AG04449 (cell line): ENCODE measurements around the gene BTN2A1.

Experiments
- CTCF ChIA-PET: fragments of 350-600 bp; formaldehyde crosslinking; extraction: SDS; loops from one replicate; lab custom pipeline; 2021; ENCODE audit warnings: antibody characterized with exemption; lab: Yijun Ruan, JAX
- POLR2A ChIA-PET: fragments of 400-600, 350-600 bp; formaldehyde crosslinking; extraction: SDS; loops from one replicate; lab custom pipeline; 2020; ENCODE audit warnings: antibody characterized with exemption, inconsistent platforms; lab: Yijun Ruan, JAX
- DNase-seq: peaks from one replicate; pipeline ENCODE4 v3.0.0-alpha.2; 2010; ENCODE audit warnings: low read depth, low spot score
- H3K4me3 ChIP-seq: 2 replicates; pipeline ENCODE4 v1.5.1; 2011; ENCODE audit warnings: low read depth, mild to moderate bottlenecking, control low read depth, low read length
- TF ChIP-seq, protein P1 (sequence below): IDR thresholded peaks from one replicate; pipeline ENCODE4 v1.5.1; 2011; ENCODE audit warnings: mild to moderate bottlenecking, moderate library complexity, low read length, control low read depth, inconsistent platforms; ENCODE audit not compliant: insufficient read depth; ENCODE audit errors: missing control alignments

Gene BTN2A1

DNA sequence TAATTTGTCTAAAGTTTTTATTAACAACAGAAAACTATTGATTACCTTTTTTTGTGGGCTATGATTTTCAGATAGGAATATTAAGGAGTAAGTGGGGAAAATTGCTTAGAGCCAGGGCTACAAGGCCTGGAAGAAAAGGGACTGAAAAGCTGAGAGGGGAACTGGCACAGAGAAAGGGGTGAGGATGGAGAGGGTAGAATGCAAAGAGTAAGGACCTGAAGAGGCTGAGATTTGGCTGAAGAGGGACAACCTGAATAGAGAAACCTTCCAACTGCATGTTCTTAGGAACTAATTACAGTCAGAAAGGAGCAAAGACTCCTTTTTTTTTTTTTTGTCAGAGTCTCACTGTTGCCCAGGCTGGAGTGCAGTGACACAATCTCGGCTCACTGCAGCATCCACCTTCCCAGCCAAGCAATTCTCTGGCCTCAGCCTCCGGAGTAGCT, 16.7 kb downstream of the BTN2A1 start:
- ChIA-PET POLR2A (interaction anchor here (0.6 to 1.5 kb wide), 4 partner anchors 64 to 143 kb away, joined by 3 to 7 read pairs (median 4); partner anchors contain the start of gene HMGN4), CTCF (interaction anchor here (1.0 to 1.8 kb wide), 4 partner anchors 8 to 134 kb away, joined by 3 to 6 read pairs (median 4); no protein-coding TSS in a partner anchor)
- TF ChIP-seq, protein P1, sequence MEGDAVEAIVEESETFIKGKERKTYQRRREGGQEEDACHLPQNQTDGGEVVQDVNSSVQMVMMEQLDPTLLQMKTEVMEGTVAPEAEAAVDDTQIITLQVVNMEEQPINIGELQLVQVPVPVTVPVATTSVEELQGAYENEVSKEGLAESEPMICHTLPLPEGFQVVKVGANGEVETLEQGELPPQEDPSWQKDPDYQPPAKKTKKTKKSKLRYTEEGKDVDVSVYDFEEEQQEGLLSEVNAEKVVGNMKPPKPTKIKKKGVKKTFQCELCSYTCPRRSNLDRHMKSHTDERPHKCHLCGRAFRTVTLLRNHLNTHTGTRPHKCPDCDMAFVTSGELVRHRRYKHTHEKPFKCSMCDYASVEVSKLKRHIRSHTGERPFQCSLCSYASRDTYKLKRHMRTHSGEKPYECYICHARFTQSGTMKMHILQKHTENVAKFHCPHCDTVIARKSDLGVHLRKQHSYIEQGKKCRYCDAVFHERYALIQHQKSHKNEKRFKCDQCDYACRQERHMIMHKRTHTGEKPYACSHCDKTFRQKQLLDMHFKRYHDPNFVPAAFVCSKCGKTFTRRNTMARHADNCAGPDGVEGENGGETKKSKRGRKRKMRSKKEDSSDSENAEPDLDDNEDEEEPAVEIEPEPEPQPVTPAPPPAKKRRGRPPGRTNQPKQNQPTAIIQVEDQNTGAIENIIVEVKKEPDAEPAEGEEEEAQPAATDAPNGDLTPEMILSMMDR, result no peak
- DNase-seq, result no peak
- peak overlapping the region; percentile 53 for H3K4me3 ChIP-seq

DNA sequence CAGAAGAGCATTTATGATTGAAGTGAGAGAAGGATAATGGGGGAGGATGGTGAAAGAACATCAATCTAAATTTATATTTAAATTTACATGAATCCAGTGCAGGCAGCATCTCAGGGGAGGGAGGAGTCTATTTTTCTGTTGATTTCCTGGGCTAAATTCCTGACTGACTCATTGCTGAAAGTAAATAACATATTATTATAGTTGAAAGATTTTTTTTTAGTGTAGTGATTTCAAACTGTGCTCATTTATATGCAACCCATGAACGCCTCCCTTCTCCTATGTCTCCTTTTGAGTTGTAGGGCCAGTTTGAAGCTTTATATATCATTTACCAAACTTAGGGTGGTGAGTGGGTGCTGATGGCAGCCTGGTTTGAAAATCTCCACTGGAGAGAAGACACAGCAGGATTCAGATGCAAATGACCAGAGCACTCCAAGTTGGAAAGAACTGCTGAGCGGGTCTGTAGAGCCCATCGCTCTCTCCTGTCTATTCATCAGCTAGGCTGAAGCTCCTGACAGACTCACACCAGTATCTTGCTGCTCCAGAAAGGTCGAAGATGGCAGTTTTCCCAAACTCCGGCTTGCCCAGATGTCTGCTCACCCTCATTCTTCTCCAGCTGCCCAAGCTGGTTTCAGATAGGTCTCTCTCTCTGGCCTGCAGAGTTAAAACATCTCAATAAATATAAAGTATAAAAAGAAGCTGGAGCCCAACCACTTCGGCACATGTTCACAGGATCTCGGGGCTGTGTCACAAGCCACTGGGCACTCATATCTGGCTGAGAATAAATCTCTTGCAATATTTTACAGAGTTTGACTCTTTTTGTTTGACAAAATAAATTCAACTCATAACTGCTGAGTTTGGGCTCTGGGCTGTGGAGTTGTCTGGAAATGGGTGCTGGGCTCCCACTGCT, 18.3 kb downstream of the BTN2A1 start:
- POLR2A ChIA-PET, result no interaction called here
- no peak overlapping the region for H3K4me3 ChIP-seq
- TF ChIP-seq, protein P1, result no peak
- DNase-seq, result no peak
- CTCF ChIA-PET, result interaction anchor here (1.1 to 1.5 kb wide), 4 partner anchors 10 to 292 kb away, joined by 3 to 5 read pairs (median 3); a partner anchor contains a TSS

DNA sequence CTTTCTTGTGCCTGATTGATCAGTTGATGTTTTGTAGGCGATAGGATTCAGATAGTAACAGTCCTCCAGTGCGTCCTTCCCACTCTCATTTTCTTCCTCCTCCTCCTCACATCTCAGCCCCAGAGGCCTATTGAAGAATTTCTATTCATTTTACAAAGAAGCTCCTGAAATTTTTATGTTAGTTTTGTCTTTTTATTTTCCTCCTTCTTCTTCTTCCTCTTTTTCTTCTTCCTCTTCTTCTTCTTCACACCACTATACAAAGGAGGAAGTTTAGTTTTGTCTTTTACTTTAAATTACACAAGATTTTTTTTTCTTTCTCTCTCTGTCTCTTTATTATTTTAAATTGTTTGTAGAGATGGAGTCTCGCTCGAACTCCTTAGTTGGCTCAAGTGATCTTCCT, 19.1 kb downstream of the BTN2A1 start:
- no peak overlapping the region for H3K4me3 ChIP-seq
- ChIA-PET CTCF (interaction anchor here (1.1 to 1.5 kb wide), 2 partner anchors 135 to 293 kb away, joined by 3 to 5 read pairs; a partner anchor contains a TSS), POLR2A (no interaction called here)
- TF ChIP-seq, protein P1, result no peak
- DNase-seq, result no peak

DNA sequence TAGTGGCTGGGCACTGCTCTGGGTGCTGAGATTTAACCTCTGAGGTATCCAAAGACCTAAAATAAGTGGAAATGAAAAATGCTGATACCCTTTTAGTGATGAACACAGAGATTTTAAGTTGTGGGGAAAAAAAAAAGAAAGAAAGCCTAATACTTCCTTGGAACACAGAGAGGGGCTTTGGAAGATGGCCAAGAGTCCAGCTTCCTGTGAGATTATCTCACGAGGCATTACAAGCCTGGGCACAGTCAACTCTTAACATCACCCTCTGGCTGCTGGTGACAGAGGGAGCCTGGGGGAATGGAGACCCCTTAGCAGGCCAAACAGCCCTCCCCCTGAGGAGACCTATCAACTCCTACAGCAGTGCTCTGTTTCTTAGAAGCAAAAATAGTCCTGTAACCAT, 19.7 kb downstream of the BTN2A1 start:
- CTCF ChIA-PET, result interaction anchor here (1.1 kb wide), 1 partner anchor 294 kb away, joined by 3 read pairs; a partner anchor contains a TSS
- no peak overlapping the region for H3K4me3 ChIP-seq
- POLR2A ChIA-PET, result no interaction called here
- DNase-seq, result no peak
- TF ChIP-seq, protein P1, result no peak

DNA sequence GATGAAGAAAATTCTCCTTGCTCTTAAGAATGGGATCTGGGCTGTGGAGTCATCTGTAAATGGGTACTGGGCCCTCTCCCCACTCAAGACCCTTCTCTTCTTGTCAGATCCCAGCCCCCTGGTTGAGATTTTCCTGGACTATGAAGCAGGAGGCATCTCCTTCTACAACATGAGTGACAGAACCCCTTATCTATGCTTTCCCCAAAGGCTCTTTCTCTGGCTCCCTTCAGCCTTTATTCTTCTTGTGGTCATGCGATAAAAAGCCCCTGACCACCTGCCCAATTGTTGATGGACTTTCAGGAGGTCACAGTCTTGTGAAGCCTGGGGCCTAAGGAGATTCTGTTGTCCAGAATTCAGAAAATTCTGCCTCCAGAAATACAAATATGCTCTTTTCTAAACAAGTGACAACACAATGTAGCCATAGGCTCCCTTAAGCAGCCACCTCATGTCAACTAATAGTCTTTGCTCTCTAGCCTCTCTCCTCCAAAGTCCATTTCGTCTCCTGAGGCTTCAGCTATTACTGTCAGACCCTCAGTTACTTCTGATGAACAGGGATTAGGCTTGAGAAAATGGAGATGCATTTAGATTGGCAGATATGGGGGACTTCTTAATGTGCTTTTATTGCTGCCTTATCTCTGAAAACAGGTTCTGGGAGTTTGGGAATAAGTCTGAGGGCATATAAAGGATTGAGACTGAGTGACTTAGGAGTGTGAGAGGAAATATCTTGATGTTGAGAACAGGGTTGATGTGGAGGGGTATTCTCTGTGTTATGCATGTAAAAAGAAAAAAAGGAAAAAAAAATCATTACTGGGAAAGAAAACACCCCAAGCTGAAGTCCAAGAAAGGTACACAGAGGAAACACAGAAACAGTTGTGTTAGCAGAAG, 20.6 kb downstream of the BTN2A1 start:
- TF ChIP-seq, protein P1, result no peak
- ChIA-PET CTCF (interaction anchor here (1.2 kb wide), 1 partner anchor 11 kb away, joined by 4 read pairs; no protein-coding TSS in a partner anchor), POLR2A (interaction anchor here (0.6 kb wide), 1 partner anchor 104 kb away, joined by 3 read pairs; no protein-coding TSS in a partner anchor)
- H3K4me3 ChIP-seq, result no peak overlapping the region
- DNase-seq, result no peak
